OCI-LY7 (cell line): Measurements from ENCODE around the gene WDR83. TPM values are rescaled to one million over a fixed set of nuclear protein-coding genes. Genes with fewer than 3 reads are reported as not detected.

Experiments
- BruUV-seq: library from RNA; stranded (reverse); fragments of 400-500 nt; replicated peaks from 2 replicates; lab custom pipeline; 2021; lab: Mats Ljungman, UMichigan
- CTCF ChIA-PET: fragments of 300-600 bp; sonication (Branson Sonifier 250); formaldehyde crosslinking; loops from one replicate; lab custom pipeline; 2022; ENCODE audit warnings: antibody characterized with exemption; ENCODE audit not compliant: unreplicated experiment; lab: Charles Lee
- POLR2A ChIA-PET: fragments of 300-600 bp; sonication (Branson Sonifier 250); formaldehyde crosslinking; loops from one replicate; lab custom pipeline; 2022; ENCODE audit warnings: antibody characterized with exemption; lab: Charles Lee
- DNase-seq: peaks from one replicate; pipeline ENCODE4 v3.0.0-alpha.2; 2015; ENCODE audit warnings: low spot score
- H2AFZ ChIP-seq: fragments of 200-600 bp; sonication (generic), shearing (Covaris generic); 2 replicates; pipeline ENCODE4 v1.6.1; 2014; ENCODE audit warnings: mild to moderate bottlenecking, antibody characterized with exemption, low read length, moderate library complexity
- H3K27ac ChIP-seq: fragments of 200-600 bp; sonication (generic); 2 replicates; pipeline ENCODE4 v1.5.1; 2014; ENCODE audit warnings: mixed run types, low read depth, mild to moderate bottlenecking, moderate library complexity, low read length, inconsistent platforms; ENCODE audit not compliant: poor library complexity, severe bottlenecking
- H3K36me3 ChIP-seq: fragments of 200-600 bp; sonication (generic); 2 replicates; pipeline ENCODE4 v1.6.1; 2014; ENCODE audit warnings: mild to moderate bottlenecking, antibody characterized with exemption, low read length, moderate library complexity, mixed read lengths; ENCODE audit not compliant: insufficient read depth
- H3K4me1 ChIP-seq: fragments of 200-600 bp; sonication (generic); 2 replicates; pipeline ENCODE4 v1.5.1; 2014; ENCODE audit warnings: mild to moderate bottlenecking, low read length; ENCODE audit not compliant: insufficient read depth, poor library complexity, severe bottlenecking
- H3K4me2 ChIP-seq: fragments of 200-600 bp; sonication (generic); 2 replicates; pipeline ENCODE4 v1.6.1; 2014; ENCODE audit warnings: mild to moderate bottlenecking, low read length
- H3K4me3 ChIP-seq: fragments of 200-600 bp; sonication (generic); 2 replicates; pipeline ENCODE4 v1.5.1; 2014; ENCODE audit warnings: mild to moderate bottlenecking, low read depth, low read length; ENCODE audit not compliant: poor library complexity, severe bottlenecking
- H3K79me2 ChIP-seq: fragments of 200-600 bp; sonication (generic); 2 replicates; pipeline ENCODE4 v1.6.1; 2016; ENCODE audit warnings: low read depth, mild to moderate bottlenecking, low read length, moderate library complexity, mixed read lengths; ENCODE audit not compliant: insufficient read depth
- H3K9me2 ChIP-seq: fragments of 200-600 bp; sonication (generic); 2 replicates; pipeline ENCODE4 v1.6.1; 2016; ENCODE audit warnings: mild to moderate bottlenecking, low read length, mixed read lengths; ENCODE audit not compliant: insufficient read depth
- H3K9me3 ChIP-seq: fragments of 200-600 bp; sonication (generic); 2 replicates; pipeline ENCODE4 v1.6.1; 2014; ENCODE audit warnings: mild to moderate bottlenecking, mixed run types, low read length, mixed read lengths
- H4K20me1 ChIP-seq: fragments of 200-600 bp; sonication (generic); 2 replicates; pipeline ENCODE4 v1.6.1; 2014; ENCODE audit warnings: mild to moderate bottlenecking, antibody characterized with exemption, low read length, moderate library complexity, mixed read lengths; ENCODE audit not compliant: insufficient read depth
- CTCF ChIP-seq: fragments of 200-600 bp; sonication (generic); conservative IDR thresholded peaks from 2 replicates; pipeline ENCODE4 v1.5.1; 2014; ENCODE audit warnings: mild to moderate bottlenecking, antibody characterized with exemption, low read length, moderate library complexity, mixed read lengths
- EZH2phosphoT487 ChIP-seq: fragments of 200-600 bp; sonication (generic); IDR thresholded peaks from 2 replicates; pipeline ENCODE4 v1.6.1; 2018; ENCODE audit warnings: low read depth, borderline replicate concordance, mild to moderate bottlenecking, mixed run types, antibody characterized with exemption, low read length, moderate library complexity, mixed read lengths
- intact Hi-C: fragments of 100-400 bp; cut with micrococcal nuclease; formaldehyde crosslinking; loops from one replicate; pipeline ENCODE4 v1.10.0; 2022; ENCODE audit not compliant: unreplicated experiment
- total RNA-seq, 2 experiments: library from RNA; depleted of rRNA in 1 of 2; stranded (reverse); fragments of >200 nt in 1 of 2; shearing (Covaris generic) in 1 of 2; gene quantifications; 2 replicates each; pipeline ENCODE4 v1.2.3, GENCODE V29; 2014 to 2022

The WDR83 gene
- total RNA-seq, 2 experiments from 2014 or later, result 15.9 to 17.0 TPM

- no peaks in the 10 kb centered on the region for H4K20me1 ChIP-seq
- no peaks in the 10 kb centered on the region for H3K79me2 ChIP-seq
- no peak overlapping the region for H3K27ac ChIP-seq
- no peaks in the 10 kb centered on the region for H3K36me3 ChIP-seq
- DNase-seq, result no peak
- TF ChIP-seq EZH2phosphoT487, result no peak
- TF ChIP-seq CTCF, result no peak
- no peaks in the 10 kb centered on the region for H3K9me3 ChIP-seq
- H3K9me2 ChIP-seq, result no peaks in the 10 kb centered on the region
- no peaks in the 10 kb centered on the region for H3K4me1 ChIP-seq
- H3K4me3 ChIP-seq, result no peak overlapping the region
- ChIA-PET CTCF (interaction anchor here (0.6 kb wide), 1 partner anchor 48 kb away, joined by 9 read pairs; the partner anchor contains the start of gene TRIR), POLR2A (no interaction called here)
- H2AFZ ChIP-seq, result no peak overlapping the region
- BruUV-seq, result no TSS peak
- intact Hi-C loops, result no loop called here
- no peak overlapping the region for H3K4me2 ChIP-seq
Observed at GRCh38 chr19:12685831-12686230, 19.2 kb downstream of the WDR83 start.

- H3K4me2 ChIP-seq, result no peak within 1 kb of the TSS
- H3K27ac ChIP-seq, result no peak within 1 kb of the TSS
- no peaks in the 10 kb centered on the region for H3K4me1 ChIP-seq
- H3K9me3 ChIP-seq, result no peaks in the 10 kb centered on the region
- H3K9me2 ChIP-seq, result no peaks in the 10 kb centered on the region
- no TSS peak for BruUV-seq
- no peaks in the 10 kb centered on the region for H3K36me3 ChIP-seq
- H3K4me3 ChIP-seq, result no peak within 1 kb of the TSS
- ChIA-PET POLR2A (interaction anchor here (0.7 kb wide), 1 partner anchor 134 kb away, joined by 7 read pairs; no protein-coding TSS in a partner anchor), CTCF (no interaction called here)
- no peaks in the 10 kb centered on the region for H4K20me1 ChIP-seq
- no peak for TF ChIP-seq EZH2phosphoT487
- no peak for TF ChIP-seq CTCF
- H3K79me2 ChIP-seq, result no peaks in the 10 kb centered on the region
- intact Hi-C loops, result no loop called here
- DNase-seq, result no peak
- H2AFZ ChIP-seq, result no peak within 1 kb of the TSS
Observed at GRCh38 chr19:12687496-12688196, 21.0 kb downstream of the WDR83 start, which contains the start of gene GNG14. GNG14 (plus strand) TSS chr19:12687998; CDS start chr19:12688049, 51 bp downstream.

GRCh38 chr19:12689012-12689411, 22.4 kb downstream of the WDR83 start:
- no peak for TF ChIP-seq EZH2phosphoT487
- TF ChIP-seq CTCF, result no peak

More at GRCh38 chr19:12689012-12689411, 22.4 kb downstream of the WDR83 start:
- no peaks in the 10 kb centered on the region for H3K4me1 ChIP-seq
- no peaks in the 10 kb centered on the region for H3K9me2 ChIP-seq
- no peak overlapping the region for H3K4me3 ChIP-seq
- ChIA-PET CTCF (no interaction called here), POLR2A (no interaction called here)
- H3K9me3 ChIP-seq, result no peaks in the 10 kb centered on the region
- H4K20me1 ChIP-seq, result no peaks in the 10 kb centered on the region
- H3K79me2 ChIP-seq, result no peaks in the 10 kb centered on the region
- H3K27ac ChIP-seq, result no peak overlapping the region
- H2AFZ ChIP-seq, result no peak overlapping the region
- H3K36me3 ChIP-seq, result peaks cover 5% of the 10 kb centered on the region; the same call in 1 of the 2 replicates
- intact Hi-C loops, result no loop called here
- H3K4me2 ChIP-seq, result no peak overlapping the region
- no peak for DNase-seq
- BruUV-seq, result no TSS peak
